Mucosa of stomach (tissue), 1 donor: ENCODE measurements around the gene TGFBRAP1.

Experiments
- H3K27me3 ChIP-seq: one replicate; pipeline ENCODE4 v1.7.0; 2013; ENCODE audit warnings: mild to moderate bottlenecking, low read length; ENCODE audit not compliant: control insufficient read depth, insufficient read depth
- H3K36me3 ChIP-seq: one replicate; pipeline ENCODE4 v1.7.0; 2013; ENCODE audit warnings: low read length; ENCODE audit not compliant: control insufficient read depth, insufficient read depth
- H3K4me1 ChIP-seq: one replicate; pipeline ENCODE4 v1.7.0; 2013; ENCODE audit warnings: mild to moderate bottlenecking, low read length; ENCODE audit not compliant: control insufficient read depth, insufficient read depth
- H3K4me3 ChIP-seq: one replicate; pipeline ENCODE4 v1.7.0; 2013; ENCODE audit warnings: low read length
- H3K9ac ChIP-seq: one replicate; pipeline ENCODE4 v1.7.0; 2013; ENCODE audit warnings: mild to moderate bottlenecking, low read length, moderate library complexity
- H3K9me3 ChIP-seq: one replicate; pipeline ENCODE4 v1.7.0; 2013; ENCODE audit warnings: mild to moderate bottlenecking, low read length, moderate library complexity; ENCODE audit not compliant: control insufficient read depth
- donor health status: Pancreatic carcinoma.

Gene TGFBRAP1

GRCh38 chr2:105369777-105370690 lies 40.5 kb upstream of the TGFBRAP1 start:
- H3K27me3 ChIP-seq, result no peaks in the 10 kb centered on the region
- H3K9ac ChIP-seq, result no peak overlapping the region
- peaks cover 57% of the 10 kb centered on the region for H3K4me1 ChIP-seq
- H3K9me3 ChIP-seq, result no peaks in the 10 kb centered on the region
- H3K36me3 ChIP-seq, result peaks cover 25% of the 10 kb centered on the region
- no peak overlapping the region for H3K4me3 ChIP-seq

- no peak overlapping the region for H3K4me3 ChIP-seq
- H3K36me3 ChIP-seq, result peaks cover 30% of the 10 kb centered on the region
- no peaks in the 10 kb centered on the region for H3K9me3 ChIP-seq
- H3K9ac ChIP-seq, result no peak overlapping the region
- no peaks in the 10 kb centered on the region for H3K27me3 ChIP-seq
- H3K4me1 ChIP-seq, result peaks cover 45% of the 10 kb centered on the region
Measured at GRCh38 chr2:105368759-105369408, 39.3 kb upstream of the TGFBRAP1 start.

GRCh38 chr2:105365206-105365605 lies 35.7 kb upstream of the TGFBRAP1 start:
- H3K9me3 ChIP-seq, result no peaks in the 10 kb centered on the region
- no peaks in the 10 kb centered on the region for H3K27me3 ChIP-seq
- peaks cover 17% of the 10 kb centered on the region for H3K4me1 ChIP-seq
- H3K9ac ChIP-seq, result no peak overlapping the region
- H3K36me3 ChIP-seq, result peaks cover 38% of the 10 kb centered on the region
- no peak overlapping the region for H3K4me3 ChIP-seq

- H3K27me3 ChIP-seq, result no peaks in the 10 kb centered on the region
- H3K9me3 ChIP-seq, result no peaks in the 10 kb centered on the region
- peaks cover 38% of the 10 kb centered on the region for H3K36me3 ChIP-seq
- no peak overlapping the region for H3K9ac ChIP-seq
- peaks cover 11% of the 10 kb centered on the region for H3K4me1 ChIP-seq
- no peak overlapping the region for H3K4me3 ChIP-seq
Measured at GRCh38 chr2:105364436-105365139, 35.1 kb upstream of the TGFBRAP1 start.

GRCh38 chr2:105362862-105363591 lies 33.5 kb upstream of the TGFBRAP1 start:
- H3K9me3 ChIP-seq, result no peaks in the 10 kb centered on the region
- no peaks in the 10 kb centered on the region for H3K4me1 ChIP-seq
- no peak overlapping the region for H3K9ac ChIP-seq
- peaks cover 38% of the 10 kb centered on the region for H3K36me3 ChIP-seq
- no peaks in the 10 kb centered on the region for H3K27me3 ChIP-seq
- H3K4me3 ChIP-seq, result no peak overlapping the region

GRCh38 chr2:105361102-105361889 lies 31.8 kb upstream of the TGFBRAP1 start:
- no peak overlapping the region for H3K4me3 ChIP-seq
- H3K9ac ChIP-seq, result no peak overlapping the region
- H3K27me3 ChIP-seq, result no peaks in the 10 kb centered on the region
- peaks cover 30% of the 10 kb centered on the region for H3K36me3 ChIP-seq
- H3K4me1 ChIP-seq, result no peaks in the 10 kb centered on the region
- no peaks in the 10 kb centered on the region for H3K9me3 ChIP-seq

- Histone ChIP-seq H3K9me3 (no peaks in the 10 kb centered on the region), H3K27me3 (no peaks in the 10 kb centered on the region), H3K4me3 (no peak overlapping the region), H3K9ac (no peak overlapping the region), H3K4me1 (no peaks in the 10 kb centered on the region), H3K36me3 (peaks cover 24% of the 10 kb centered on the region)
Measured at GRCh38 chr2:105358593-105358992, 29.1 kb upstream of the TGFBRAP1 start.

GRCh38 chr2:105357122-105357521 lies 27.6 kb upstream of the TGFBRAP1 start:
- no peaks in the 10 kb centered on the region for H3K4me1 ChIP-seq
- H3K36me3 ChIP-seq, result peaks cover 9% of the 10 kb centered on the region
- H3K27me3 ChIP-seq, result no peaks in the 10 kb centered on the region
- H3K9ac ChIP-seq, result no peak overlapping the region
- no peak overlapping the region for H3K4me3 ChIP-seq
- no peaks in the 10 kb centered on the region for H3K9me3 ChIP-seq

- Histone ChIP-seq H3K4me1 (no peaks in the 10 kb centered on the region), H3K36me3 (peaks cover 4% of the 10 kb centered on the region), H3K27me3 (no peaks in the 10 kb centered on the region), H3K9me3 (no peaks in the 10 kb centered on the region), H3K9ac (no peak overlapping the region), H3K4me3 (no peak overlapping the region)
Measured at GRCh38 chr2:105344704-105345345, 15.3 kb upstream of the TGFBRAP1 start.

- Histone ChIP-seq H3K27me3 (no peaks in the 10 kb centered on the region), H3K9me3 (no peaks in the 10 kb centered on the region), H3K4me3 (no peak overlapping the region), H3K9ac (no peak overlapping the region), H3K36me3 (no peaks in the 10 kb centered on the region), H3K4me1 (peaks cover 4% of the 10 kb centered on the region)
Measured at GRCh38 chr2:105339414-105339813, 9.9 kb upstream of the TGFBRAP1 start.

GRCh38 chr2:105338020-105338385 lies 8.5 kb upstream of the TGFBRAP1 start:
- Histone ChIP-seq H3K4me3 (peak overlapping the region; percentile 63), H3K27me3 (no peaks in the 10 kb centered on the region), H3K36me3 (no peaks in the 10 kb centered on the region), H3K4me1 (peaks cover 4% of the 10 kb centered on the region), H3K9me3 (no peaks in the 10 kb centered on the region), H3K9ac (peak overlapping the region; percentile 89)
